PC-3 (cell line): Measurements from ENCODE around the gene PCDHA3. TPM values are rescaled to one million over a fixed set of nuclear protein-coding genes. Genes with fewer than 3 reads are reported as not detected.
"Not testable (repeated sequence)": the region's sequence is repeated elsewhere in the genome, so short reads cannot be mapped to it uniquely, and the experiment has no call there.

Experiments
- ATAC-seq: fragments of 200-7000 bp; cut with Tn5 transposase; 2 replicates; pipeline ENCODE4 v1.9.1; 2020; ENCODE audit warnings: mild to moderate bottlenecking, moderate library complexity
- BruUV-seq: library from RNA; stranded (reverse); fragments of 400-500 nt; replicated peaks from 2 replicates; lab custom pipeline; 2021; lab: Mats Ljungman, UMichigan
- CTCF ChIA-PET: fragments of 300-600 bp; sonication (Branson Sonifier 250); formaldehyde crosslinking; loops from one replicate; lab custom pipeline; 2022; ENCODE audit warnings: antibody characterized with exemption; lab: Charles Lee
- POLR2A ChIA-PET: fragments of 300-600 bp; sonication (Branson Sonifier 250); formaldehyde crosslinking; loops from one replicate; lab custom pipeline; 2022; ENCODE audit warnings: antibody characterized with exemption; ENCODE audit not compliant: unreplicated experiment; lab: Charles Lee
- DNase-seq: peaks from one replicate; pipeline ENCODE4 v3.0.0-alpha.2; 2015
- H2AFZ ChIP-seq: fragments of 300-600 bp; sonication (generic); 2 replicates; pipeline ENCODE4 v1.6.0; 2016; ENCODE audit warnings: antibody characterized with exemption, low read length
- H3F3A ChIP-seq: fragments of 300-600 bp; sonication (generic); one replicate; pipeline ENCODE4 v1.6.0; 2017; ENCODE audit warnings: antibody characterized with exemption, low read length, control low read depth, mild to moderate bottlenecking; ENCODE audit not compliant: unreplicated experiment
- H3K27ac ChIP-seq: fragments of 300-600 bp; sonication (generic); 2 replicates; pipeline ENCODE4 v1.5.1; 2016; ENCODE audit warnings: mild to moderate bottlenecking, low read length
- H3K27me3 ChIP-seq: fragments of 300-600 bp; sonication (generic); 2 replicates; pipeline ENCODE4 v1.6.1; 2016; ENCODE audit warnings: low read length, mixed read lengths
- H3K36me3 ChIP-seq: fragments of 300-600 bp; sonication (generic); 2 replicates; pipeline ENCODE4 v1.6.1; 2016; ENCODE audit warnings: low read depth, mixed run types, low read length, mixed read lengths
- H3K4me1 ChIP-seq: fragments of 300-600 bp; sonication (generic); 2 replicates; pipeline ENCODE4 v1.5.1; 2016; ENCODE audit warnings: low read length; ENCODE audit not compliant: insufficient read depth
- H3K4me2 ChIP-seq: fragments of 300-600 bp; sonication (generic); 2 replicates; pipeline ENCODE4 v1.6.0; 2016; ENCODE audit warnings: low read length
- H3K4me3 ChIP-seq: fragments of 300-600 bp; sonication (generic); 2 replicates; pipeline ENCODE4 v1.5.1; 2016; ENCODE audit warnings: mild to moderate bottlenecking, low read length, mixed read lengths
- H3K79me2 ChIP-seq: fragments of 300-600 bp; sonication (generic); 2 replicates; pipeline ENCODE4 v1.6.1; 2017; ENCODE audit warnings: low read length, mixed read lengths
- H3K9ac ChIP-seq: fragments of 300-600 bp; sonication (generic); 2 replicates; pipeline ENCODE4 v1.6.0; 2016; ENCODE audit warnings: mild to moderate bottlenecking, low read length
- H3K9me2 ChIP-seq: fragments of 300-600 bp; sonication (generic); replicated peaks from 2 replicates; pipeline ENCODE4 v1.6.1; 2016; ENCODE audit warnings: mixed run types, low read length, mixed read lengths
- H3K9me3 ChIP-seq: fragments of 300-600 bp; sonication (generic); 2 replicates; pipeline ENCODE4 v1.6.1; 2016; ENCODE audit warnings: low read length, mixed read lengths
- H4K20me1 ChIP-seq: fragments of 300-600 bp; sonication (generic); 2 replicates; pipeline ENCODE4 v1.6.1; 2016; ENCODE audit warnings: low read length, mixed read lengths
- CTCF ChIP-seq: fragments of 300-600 bp; sonication (generic); conservative IDR thresholded peaks from 2 replicates; pipeline ENCODE4 v1.5.1; 2017; ENCODE audit warnings: antibody characterized with exemption, low read depth, mild to moderate bottlenecking, low read length
- EZH2 ChIP-seq: fragments of 300-600 bp; sonication (generic); IDR thresholded peaks from one replicate; pipeline ENCODE4 v1.6.1; 2017; ENCODE audit warnings: antibody characterized with exemption, mild to moderate bottlenecking, low read length; ENCODE audit not compliant: unreplicated experiment
- EZH2phosphoT487 ChIP-seq: fragments of 300-600 bp; sonication (generic); IDR thresholded peaks from 2 replicates; pipeline ENCODE4 v1.6.1; 2018; ENCODE audit warnings: mild to moderate bottlenecking, antibody characterized with exemption, low read length, borderline replicate concordance
- intact Hi-C: fragments of 100-400 bp; cut with micrococcal nuclease; formaldehyde crosslinking; loops from 2 replicates; pipeline ENCODE4 v1.9.0; 2023
- total RNA-seq: library from RNA; depleted of rRNA; stranded (reverse); fragments of >200 nt; gene quantifications from 2 replicates; pipeline ENCODE4 v1.2.3, GENCODE V29; 2014

Gene PCDHA3
- total RNA-seq, 1 experiment from 2014 or later = not detected

DNA sequence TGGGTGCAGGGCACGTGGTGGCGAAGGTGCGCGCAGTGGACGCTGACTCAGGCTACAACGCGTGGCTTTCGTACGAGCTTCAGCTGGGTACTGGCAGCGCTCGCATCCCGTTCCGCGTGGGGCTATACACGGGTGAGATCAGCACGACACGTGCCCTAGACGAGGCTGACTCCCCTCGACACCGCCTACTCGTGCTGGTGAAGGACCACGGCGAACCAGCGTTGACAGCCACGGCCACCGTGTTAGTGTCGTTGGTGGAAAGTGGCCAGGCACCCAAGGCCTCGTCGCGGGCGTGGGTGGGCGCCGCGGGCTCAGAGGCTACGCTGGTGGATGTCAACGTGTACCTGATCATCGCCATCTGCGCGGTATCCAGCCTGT, 4.2 kb upstream of the PCDHA3 start:
- no peak overlapping the region for H3K27ac ChIP-seq
- H3K9me2 ChIP-seq = no peaks in the 10 kb centered on the region
- POLR2A ChIA-PET = no interaction called here
- no peaks in the 10 kb centered on the region for H3K79me2 ChIP-seq
- BruUV-seq = no TSS peak
- CTCF ChIA-PET = no interaction called here
- DNase-seq (no peak), ATAC-seq (no peak)
- H4K20me1 ChIP-seq = no peaks in the 10 kb centered on the region
- H2AFZ ChIP-seq = no peak overlapping the region
- no peak overlapping the region for H3K4me2 ChIP-seq
- intact Hi-C loops = no loop called here
- TF ChIP-seq EZH2phosphoT487 (no peak), CTCF (no peak), EZH2 (no peak)
- peaks cover 2% of the 10 kb centered on the region; the same call in 1 of the 2 replicates for H3K36me3 ChIP-seq
- no peaks in the 10 kb centered on the region for H3K4me1 ChIP-seq
- H3K9ac ChIP-seq = no peak overlapping the region
- H3K9me3 ChIP-seq = peaks cover 9% of the 10 kb centered on the region; the same call in 1 of the 2 replicates
- no peaks in the 10 kb centered on the region for H3K27me3 ChIP-seq
- no peaks in the 10 kb centered on the region for H3F3A ChIP-seq
- H3K4me3 ChIP-seq = no peak overlapping the region

DNA sequence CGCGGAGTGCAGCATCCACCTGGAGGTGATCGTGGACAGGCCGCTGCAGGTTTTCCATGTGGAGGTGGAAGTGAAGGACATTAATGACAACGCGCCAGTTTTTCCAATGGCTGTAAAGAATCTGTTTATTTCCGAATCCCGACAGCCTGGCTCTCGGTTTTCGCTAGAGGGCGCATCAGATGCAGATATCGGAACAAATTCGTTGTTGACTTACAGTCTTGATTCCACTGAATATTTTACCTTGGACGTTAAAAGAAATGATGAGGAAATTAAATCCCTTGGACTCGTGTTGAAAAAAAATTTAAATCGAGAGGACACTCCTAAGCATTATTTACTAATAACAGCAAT, 611 bp downstream of the PCDHA3 start:
- CTCF ChIA-PET = interaction anchor here (0.5 kb wide), 1 partner anchor 40 kb away, joined by 4 read pairs; the partner anchor contains the start of gene PCDHA8

DNA sequence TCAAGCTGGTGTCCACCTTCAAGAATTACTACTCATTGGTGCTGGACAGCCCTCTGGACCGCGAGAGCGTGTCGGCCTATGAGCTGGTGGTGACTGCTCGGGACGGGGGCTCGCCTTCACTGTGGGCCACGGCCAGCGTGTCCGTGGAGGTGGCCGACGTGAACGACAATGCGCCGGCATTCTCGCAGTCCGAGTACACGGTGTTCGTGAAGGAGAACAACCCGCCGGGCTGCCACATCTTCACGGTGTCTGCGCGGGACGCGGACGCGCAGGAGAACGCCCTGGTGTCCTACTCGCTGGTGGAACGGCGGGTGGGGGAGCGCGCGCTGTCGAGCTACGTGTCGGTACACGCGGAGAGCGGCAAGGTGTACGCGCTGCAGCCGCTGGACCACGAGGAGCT, 1.5 kb downstream of the PCDHA3 start:
- H3K4me3 ChIP-seq, POLR2A ChIA-PET, H2AFZ ChIP-seq, DNase-seq, H4K20me1 ChIP-seq, H3K36me3 ChIP-seq, CTCF ChIA-PET, H3K79me2 ChIP-seq, H3F3A ChIP-seq, H3K9me2 ChIP-seq, BruUV-seq, ATAC-seq, H3K27ac ChIP-seq, H3K4me1 ChIP-seq, intact Hi-C loops, H3K9me3 ChIP-seq, H3K9ac ChIP-seq, H3K4me2 ChIP-seq, H3K27me3 ChIP-seq: not testable (repeated sequence)

More for the DNA sequence above, 611 bp downstream of the PCDHA3 start:
- Histone ChIP-seq H3K27me3 (no peaks in the 10 kb centered on the region), H3K4me2 (no peak overlapping the region), H3K9me3 (no peaks in the 10 kb centered on the region), H3K79me2 (no peaks in the 10 kb centered on the region), H3K9me2 (no peaks in the 10 kb centered on the region), H4K20me1 (no peaks in the 10 kb centered on the region), H2AFZ (no peak overlapping the region), H3K36me3 (no peaks in the 10 kb centered on the region), H3F3A (no peaks in the 10 kb centered on the region), H3K4me3 (no peak overlapping the region), H3K27ac (no peak overlapping the region), H3K9ac (no peak overlapping the region), H3K4me1 (no peaks in the 10 kb centered on the region)
- no TSS peak for BruUV-seq
- POLR2A ChIA-PET = no interaction called here
- DNase-seq (no peak), ATAC-seq (no peak)
- intact Hi-C loops = no loop called here
- TF ChIP-seq CTCF = no peak
- TF ChIP-seq EZH2phosphoT487 = no peak
